SK-N-SH (cell line): ENCODE results near the gene TNIP2. TPM values are rescaled to one million over a fixed set of nuclear protein-coding genes. Genes with fewer than 3 reads are reported as not detected.

Experiments used
- CTCF ChIA-PET: fragments of 300-600, 350-600 bp; formaldehyde crosslinking; extraction: SDS; loops from one replicate; lab custom pipeline; 2021; lab: Yijun Ruan, JAX
- POLR2A ChIA-PET: fragments of 350-600 bp; sonication (Branson Sonifier 250); formaldehyde crosslinking; extraction: SDS; loops from one replicate; lab custom pipeline; 2020; ENCODE audit warnings: antibody characterized with exemption, inconsistent platforms; lab: Yijun Ruan, JAX
- DNase-seq: peaks from one replicate; pipeline ENCODE4 v3.0.0; 2012
- H2AFZ ChIP-seq: fragments of 200-600 bp; sonication (generic); 2 replicates; pipeline ENCODE4 v1.8.1; 2016; ENCODE audit warnings: antibody characterized with exemption, mild to moderate bottlenecking, low read depth
- H3F3A ChIP-seq: fragments of 200-600 bp; sonication (generic); replicated peaks from 2 replicates; pipeline ENCODE3; 2016; ENCODE audit warnings: antibody characterized with exemption, mild to moderate bottlenecking; ENCODE audit not compliant: insufficient read depth
- H3K27ac ChIP-seq, 2 experiments: fragments of 200-500 bp in 1 of 2; fragments of 200-600 bp in 1 of 2; sonication (Bioruptor generic) in 1 of 2; sonication (generic), shearing (Covaris generic) in 1 of 2; 2 replicates each; pipeline versions ENCODE4 v1.5.1 to v1.6.1; 2014 to 2016; ENCODE audit warnings: low read depth in 2 of 2, inconsistent platforms in 1 of 2, low read length in 1 of 2, mild to moderate bottlenecking in 1 of 2, mixed read lengths in 1 of 2
- H3K27me3 ChIP-seq: fragments of 200-600 bp; sonication (generic), shearing (Covaris generic); 2 replicates; pipeline ENCODE4 v1.6.1; 2016; ENCODE audit warnings: mixed run types; ENCODE audit not compliant: insufficient read depth
- H3K36me3 ChIP-seq, 2 experiments: fragments of 200-500 bp in 1 of 2; fragments of 200-600 bp in 1 of 2; sonication (Bioruptor generic) in 1 of 2; sonication (generic) in 1 of 2; replicated peaks in 1 of 2; 2 replicates each; pipeline versions ENCODE3 to v1.5.1; 2014 to 2016; ENCODE audit warnings: low read length in 1 of 2, mild to moderate bottlenecking in 1 of 2; ENCODE audit not compliant: insufficient read depth in 2 of 2, control insufficient read depth in 1 of 2
- H3K4me1 ChIP-seq, 2 experiments: fragments of 200-500 bp in 1 of 2; fragments of 200-600 bp in 1 of 2; sonication (Bioruptor generic) in 1 of 2; sonication (generic), shearing (Covaris generic) in 1 of 2; 2 replicates each; pipeline versions ENCODE4 v1.5.1 to v1.6.1; 2014 to 2016; ENCODE audit warnings: low read depth in 1 of 2, low read length in 1 of 2, mixed run types in 1 of 2; ENCODE audit not compliant: insufficient read depth in 2 of 2, control insufficient read depth in 1 of 2
- H3K4me2 ChIP-seq: fragments of 200-600 bp; sonication (generic), shearing (Covaris generic); 2 replicates; pipeline ENCODE4 v1.6.1; 2017; ENCODE audit warnings: mixed run types
- H3K4me3 ChIP-seq, 2 experiments: fragments of 200-500 bp in 1 of 2; fragments of 200-600 bp in 1 of 2; sonication (Bioruptor generic) in 1 of 2; sonication (generic), shearing (Covaris generic) in 1 of 2; 2 replicates each; pipeline versions ENCODE4 v1.5.1 to v1.8.1; 2014 to 2016; ENCODE audit warnings: low read depth in 2 of 2, inconsistent platforms in 1 of 2, low read length in 1 of 2, mild to moderate bottlenecking in 1 of 2, mixed read lengths in 1 of 2, moderate library complexity in 1 of 2
- H3K79me2 ChIP-seq: fragments of 200-600 bp; sonication (generic); 2 replicates; pipeline ENCODE4 v1.8.1; 2017; ENCODE audit warnings: mild to moderate bottlenecking; ENCODE audit not compliant: insufficient read depth
- H3K9ac ChIP-seq: fragments of 200-600 bp; sonication (generic); 2 replicates; pipeline ENCODE4 v1.6.1; 2017; ENCODE audit warnings: mixed run types
- H3K9me2 ChIP-seq: fragments of 200-600 bp; sonication (generic); 2 replicates; pipeline ENCODE4 v1.6.1; 2017; ENCODE audit warnings: mixed run types
- H3K9me3 ChIP-seq: fragments of 200-600 bp; sonication (generic); 2 replicates; pipeline ENCODE4 v1.6.1; 2017; ENCODE audit warnings: mixed run types, mild to moderate bottlenecking, moderate library complexity
- H4K20me1 ChIP-seq: fragments of 200-600 bp; sonication (generic); 2 replicates; pipeline ENCODE4 v1.6.1; 2017; ENCODE audit warnings: mild to moderate bottlenecking, mixed run types; ENCODE audit not compliant: insufficient read depth
- CHD2 ChIP-seq: fragments of 150-350 bp; IDR thresholded peaks from 2 replicates; pipeline ENCODE4 v1.6.1; 2018; ENCODE audit warnings: low read length; ENCODE audit not compliant: partially characterized antibody
- EZH2phosphoT487 ChIP-seq: fragments of 200-600 bp; sonication (generic); IDR thresholded peaks from 2 replicates; pipeline ENCODE4 v1.6.1; 2017; ENCODE audit warnings: low read depth, mixed run types, mild to moderate bottlenecking, antibody characterized with exemption, moderate library complexity, borderline replicate concordance
- FOSL2 ChIP-seq: IDR thresholded peaks from 2 replicates; pipeline ENCODE4 v1.4.0; 2012; ENCODE audit warnings: low read depth, mild to moderate bottlenecking, moderate library complexity, borderline replicate concordance
- FOXJ3 ChIP-seq: sonication (generic); formaldehyde crosslinking; IDR thresholded peaks from 2 replicates; pipeline ENCODE4 v1.5.1; 2020; ENCODE audit warnings: mild to moderate bottlenecking, missing genetic modification reagents
- FOXM1 ChIP-seq: IDR thresholded peaks from 2 replicates; pipeline ENCODE4 v1.4.0; 2012; ENCODE audit warnings: low read depth, mild to moderate bottlenecking
- GATA2 ChIP-seq: sonication (generic); formaldehyde crosslinking; IDR thresholded peaks from 2 replicates; pipeline ENCODE4 v1.5.0; 2020; ENCODE audit warnings: mild to moderate bottlenecking, missing genetic modification reagents
- JUND ChIP-seq: IDR thresholded peaks from 2 replicates; pipeline ENCODE4 v1.4.0; 2012
- MAX ChIP-seq: IDR thresholded peaks from 2 replicates; pipeline ENCODE4 v1.4.0; 2012; ENCODE audit warnings: low read depth
- MEF2A ChIP-seq: IDR thresholded peaks from 2 replicates; pipeline ENCODE4 v1.4.0; 2012; ENCODE audit warnings: low read depth, borderline replicate concordance
- NRF1 ChIP-seq: IDR thresholded peaks from 2 replicates; pipeline ENCODE4 v1.6.1; 2012; ENCODE audit warnings: low read depth, mild to moderate bottlenecking, low read length
- REST ChIP-seq: IDR thresholded peaks from 2 replicates; pipeline ENCODE4 v1.6.1; 2012; ENCODE audit warnings: mild to moderate bottlenecking, low read depth, low read length, moderate library complexity
- RFX5 ChIP-seq: IDR thresholded peaks from 2 replicates; pipeline ENCODE4 v1.6.1; 2012; ENCODE audit warnings: mild to moderate bottlenecking, improper control_type of control experiment, low read length
- RXRA ChIP-seq: IDR thresholded peaks from 2 replicates; pipeline ENCODE4 v1.4.0; 2012; ENCODE audit warnings: low read depth, mild to moderate bottlenecking, borderline replicate concordance
- SIN3A ChIP-seq: IDR thresholded peaks from 2 replicates; pipeline ENCODE4 v1.6.1; 2012; ENCODE audit warnings: low read depth, mild to moderate bottlenecking, low read length, moderate library complexity, borderline replicate concordance
- WGBS: methylation state at CpG from one replicate; pipeline ENCODE4 v1.1.6; 2017; ENCODE audit warnings: low lambda C conversion rate; 5-methylcytosine and 5-hydroxymethylcytosine counted together
- polyA plus RNA-seq, 3 experiments: library from polyadenylated mRNA; depleted of rRNA; stranded (reverse); fragments of >200 nt; gene quantifications; 2 replicates each; pipeline ENCODE4 v1.2.3, GENCODE V29; 2012
- TF ChIP-seq, protein P1 (sequence below): IDR thresholded peaks from 2 replicates; pipeline ENCODE4; 2012
- TF ChIP-seq, protein P2 (sequence below): IDR thresholded peaks from 2 replicates; pipeline ENCODE4 v1.4.0; 2012; ENCODE audit warnings: low read depth, borderline replicate concordance
- TF ChIP-seq, protein P3 (sequence below): fragments of 150-350 bp; IDR thresholded peaks from 2 replicates; pipeline ENCODE4 v1.6.1; 2016; ENCODE audit warnings: mild to moderate bottlenecking, low read depth, low read length

Gene TNIP2
- polyA plus RNA-seq, 1 of the 3 experiments (the other 2 are of a cell fraction): 78.9 TPM

DNA sequence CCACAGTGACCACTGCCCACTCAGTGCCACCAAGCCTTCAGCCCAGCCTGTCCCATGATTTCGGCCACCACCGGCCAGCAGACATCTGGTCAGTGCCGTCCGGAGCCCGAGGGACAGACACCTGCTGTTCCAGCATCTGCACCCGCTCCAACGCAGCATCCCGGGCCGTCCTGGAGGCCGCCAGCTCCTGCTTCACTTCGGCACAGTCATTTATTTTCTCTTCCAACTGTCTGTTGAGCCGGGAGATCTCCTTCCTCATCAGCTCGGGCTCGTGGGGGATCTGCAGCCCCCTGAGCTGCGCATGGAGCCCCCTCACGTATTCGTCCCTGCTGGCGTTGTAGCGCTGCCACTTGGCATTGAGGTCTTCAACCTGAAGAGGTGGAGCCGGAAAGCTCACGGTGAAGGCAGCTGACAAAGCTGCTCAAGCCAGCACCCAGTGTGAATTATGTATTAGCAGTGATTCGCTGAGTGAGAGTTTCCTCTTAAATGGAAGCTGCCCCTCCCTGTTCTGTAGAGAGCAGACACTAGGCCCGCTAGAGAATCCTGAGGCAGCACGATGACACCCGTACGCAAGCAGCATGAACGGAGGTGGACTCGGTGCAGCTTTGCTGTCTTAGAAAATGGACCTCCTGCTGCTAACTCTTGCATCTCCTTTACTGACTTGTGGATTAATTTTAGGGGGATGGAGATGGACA, 11.4 kb downstream of the TNIP2 start:
- WGBS: 94% methylated on average over 23 of the region's 28 CpGs
- ChIA-PET CTCF (no interaction called here), POLR2A (no interaction called here)
- H3K9me3 ChIP-seq: no peaks in the 10 kb centered on the region
- H3K79me2 ChIP-seq: peaks cover 19% of the 10 kb centered on the region
- H4K20me1 ChIP-seq: 0 out of 2 replicates have a peak, but pooled peaks cover 3% of the 10 kb centered on the region
- no peak overlapping the region for H3K4me2 ChIP-seq
- peaks cover 0 to 10% of the 10 kb centered on the region in 2 experiments; a peak in 2 of 4 replicates for H3K4me1 ChIP-seq
- no peak overlapping the region for H3K9ac ChIP-seq
- DNase-seq: no peak
- H3K9me2 ChIP-seq: no peaks in the 10 kb centered on the region
- TF ChIP-seq EZH2phosphoT487 (no peak), REST (no peak), FOXM1 (no peak), JUND (no peak), SIN3A (no peak)
- TF ChIP-seq, protein P1, sequence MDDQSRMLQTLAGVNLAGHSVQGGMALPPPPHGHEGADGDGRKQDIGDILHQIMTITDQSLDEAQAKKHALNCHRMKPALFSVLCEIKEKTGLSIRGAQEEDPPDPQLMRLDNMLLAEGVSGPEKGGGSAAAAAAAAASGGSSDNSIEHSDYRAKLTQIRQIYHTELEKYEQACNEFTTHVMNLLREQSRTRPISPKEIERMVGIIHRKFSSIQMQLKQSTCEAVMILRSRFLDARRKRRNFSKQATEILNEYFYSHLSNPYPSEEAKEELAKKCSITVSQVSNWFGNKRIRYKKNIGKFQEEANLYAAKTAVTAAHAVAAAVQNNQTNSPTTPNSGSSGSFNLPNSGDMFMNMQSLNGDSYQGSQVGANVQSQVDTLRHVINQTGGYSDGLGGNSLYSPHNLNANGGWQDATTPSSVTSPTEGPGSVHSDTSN: no peak
- no peaks in the 10 kb centered on the region for H3K27me3 ChIP-seq
- H3K27ac ChIP-seq: no peak overlapping the region
- H3K4me3 ChIP-seq: no peak overlapping the region
- no peak overlapping the region for H2AFZ ChIP-seq
- peaks cover 3 to 54% of the 10 kb centered on the region in 2 experiments for H3K36me3 ChIP-seq
- peaks cover 5% of the 10 kb centered on the region for H3F3A ChIP-seq

GRCh38 chr4:2743518-2744445, 12.4 kb downstream of the TNIP2 start:
- POLR2A ChIA-PET: no interaction called here
- no peak overlapping the region for H3K9ac ChIP-seq
- H3K4me1 ChIP-seq: peaks cover 0 to 10% of the 10 kb centered on the region in 2 experiments; a peak in 2 of 4 replicates
- CTCF ChIA-PET: no interaction called here
- no peak overlapping the region for H3K27ac ChIP-seq
- no peak overlapping the region for H2AFZ ChIP-seq
- H3K27me3 ChIP-seq: no peaks in the 10 kb centered on the region
- no peak overlapping the region for H3K4me3 ChIP-seq
- no peak for DNase-seq
- 89% methylated on average over 10 of the region's 21 CpGs for WGBS
- no peaks in the 10 kb centered on the region for H4K20me1 ChIP-seq
- peaks cover 9% of the 10 kb centered on the region; the same call in 1 of the 2 replicates for H3K79me2 ChIP-seq
- H3K36me3 ChIP-seq: peaks cover 3 to 54% of the 10 kb centered on the region in 2 experiments
- H3F3A ChIP-seq: peaks cover 5% of the 10 kb centered on the region
- no peak overlapping the region for H3K4me2 ChIP-seq
- no peaks in the 10 kb centered on the region for H3K9me2 ChIP-seq
- H3K9me3 ChIP-seq: no peaks in the 10 kb centered on the region
- TF ChIP-seq RFX5 (no peak), CHD2 (no peak), FOXJ3 (CRISPR knock-in tag) (no peak), MAX (no peak), MEF2A (no peak), FOSL2 (no peak), GATA2 (CRISPR knock-in tag) (no peak), RXRA (no peak), NRF1 (no peak)
- TF ChIP-seq, protein P2, sequence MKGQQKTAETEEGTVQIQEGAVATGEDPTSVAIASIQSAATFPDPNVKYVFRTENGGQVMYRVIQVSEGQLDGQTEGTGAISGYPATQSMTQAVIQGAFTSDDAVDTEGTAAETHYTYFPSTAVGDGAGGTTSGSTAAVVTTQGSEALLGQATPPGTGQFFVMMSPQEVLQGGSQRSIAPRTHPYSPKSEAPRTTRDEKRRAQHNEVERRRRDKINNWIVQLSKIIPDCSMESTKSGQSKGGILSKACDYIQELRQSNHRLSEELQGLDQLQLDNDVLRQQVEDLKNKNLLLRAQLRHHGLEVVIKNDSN: no peak
- TF ChIP-seq, protein P3, sequence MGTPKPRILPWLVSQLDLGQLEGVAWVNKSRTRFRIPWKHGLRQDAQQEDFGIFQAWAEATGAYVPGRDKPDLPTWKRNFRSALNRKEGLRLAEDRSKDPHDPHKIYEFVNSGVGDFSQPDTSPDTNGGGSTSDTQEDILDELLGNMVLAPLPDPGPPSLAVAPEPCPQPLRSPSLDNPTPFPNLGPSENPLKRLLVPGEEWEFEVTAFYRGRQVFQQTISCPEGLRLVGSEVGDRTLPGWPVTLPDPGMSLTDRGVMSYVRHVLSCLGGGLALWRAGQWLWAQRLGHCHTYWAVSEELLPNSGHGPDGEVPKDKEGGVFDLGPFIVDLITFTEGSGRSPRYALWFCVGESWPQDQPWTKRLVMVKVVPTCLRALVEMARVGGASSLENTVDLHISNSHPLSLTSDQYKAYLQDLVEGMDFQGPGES: no peak
